Stimulated activated CD8-positive, alpha-beta memory T cell treated with anti-CD3 and anti-CD28 coated beads, Interleukin-15, amount 100 ng/mL, for 1 hour (primary cell): ENCODE results near the gene VAMP2.

Experiments
- DNase-seq: peaks from one replicate; pipeline ENCODE4 v3.0.0-alpha.2; 2020; ENCODE audit warnings: low read depth

VAMP2 gene

DNA sequence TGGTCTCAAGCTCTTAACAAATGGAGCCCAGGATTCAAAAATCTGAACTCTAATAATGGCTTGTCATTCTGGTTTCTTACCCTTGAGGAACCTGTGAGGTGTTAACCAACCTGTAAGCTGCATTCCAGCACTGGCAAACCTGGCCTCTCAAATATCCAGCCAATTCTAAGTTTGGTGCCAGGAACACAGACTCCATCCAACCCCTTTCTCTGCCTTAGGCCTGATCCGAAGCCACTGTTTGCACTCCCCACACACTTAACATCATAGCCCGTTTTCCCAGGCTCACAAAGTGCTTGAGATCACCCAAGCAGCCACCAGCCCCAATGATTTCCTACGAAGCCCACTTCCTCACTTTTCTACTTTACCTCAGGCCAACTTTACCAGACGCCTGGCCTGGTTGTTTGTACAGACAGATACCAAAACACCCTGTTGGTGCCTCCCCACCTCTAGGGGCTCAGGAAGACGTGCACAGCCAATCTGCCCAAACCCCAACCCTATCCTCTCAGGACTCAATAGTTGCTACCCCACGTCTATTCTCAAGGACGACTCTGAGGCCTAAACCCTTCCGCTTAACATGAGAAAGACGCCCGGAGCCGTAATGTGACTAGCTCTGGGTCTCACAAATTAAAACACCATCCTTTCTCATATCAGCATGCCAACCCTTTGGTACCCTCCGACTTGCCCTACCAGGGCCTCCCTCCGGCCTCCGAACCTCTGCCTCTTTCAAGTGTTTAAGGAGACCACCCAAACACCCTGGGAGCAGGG, 7.3 kb downstream of the VAMP2 start:
- no peak for DNase-seq

DNA sequence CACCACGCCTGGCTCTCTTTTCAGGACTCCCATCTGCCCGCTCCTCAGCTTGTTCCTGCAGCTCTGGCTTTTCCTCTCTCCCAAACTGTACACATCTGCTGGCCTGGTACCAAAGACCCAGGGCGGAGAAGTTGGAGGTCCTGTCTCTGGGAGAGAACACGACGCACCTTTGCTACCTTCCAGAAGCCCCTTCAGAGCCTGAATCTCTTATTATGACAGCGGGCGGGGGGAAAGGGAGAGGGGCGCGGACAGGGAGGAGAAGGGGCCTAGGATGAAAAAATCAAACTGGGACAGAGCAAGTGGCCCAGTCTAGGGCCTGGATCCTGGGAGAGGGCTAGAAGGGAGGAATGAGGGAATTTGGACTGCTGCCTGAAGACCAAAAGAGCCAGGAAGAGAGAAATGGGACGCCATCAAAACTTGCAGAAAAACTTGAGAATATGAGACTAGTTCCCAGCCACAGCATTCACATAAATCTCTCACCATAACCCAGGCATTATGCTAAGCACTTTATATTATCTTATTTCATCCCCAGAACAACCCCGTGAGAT, 8.1 kb downstream of the VAMP2 start:
- DNase-seq, result no peak

DNA sequence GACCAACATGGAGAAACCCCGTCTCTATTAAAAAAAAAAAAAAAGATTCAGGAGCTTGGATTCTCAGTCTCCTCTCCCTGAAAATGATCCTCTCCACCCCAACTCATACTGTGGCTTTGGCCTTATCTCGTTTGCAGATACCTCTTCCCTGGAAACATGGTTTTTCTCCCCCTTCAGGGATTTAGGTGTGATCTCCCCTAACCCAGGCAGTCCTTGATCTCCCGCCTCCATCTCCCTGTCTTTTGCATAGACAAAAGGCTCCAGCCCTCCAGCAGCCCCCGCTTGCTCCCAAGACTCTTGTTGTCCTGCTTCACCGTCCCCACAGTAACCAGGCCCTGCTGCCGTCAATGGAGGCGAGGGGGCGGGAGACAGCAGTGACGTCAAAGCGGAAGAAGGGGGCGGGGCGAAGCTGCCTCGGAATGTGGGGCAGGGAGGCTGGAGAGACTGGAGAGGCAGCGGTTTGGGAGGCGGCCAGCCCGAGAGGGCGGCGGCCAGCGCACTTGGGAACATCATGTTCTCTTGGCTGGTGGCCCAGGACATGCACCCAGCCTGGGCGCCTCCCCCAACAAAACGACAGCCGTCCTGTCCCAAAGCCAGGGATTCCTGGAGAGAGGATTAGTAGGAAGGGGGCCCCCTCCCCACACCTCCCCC, 8.7 kb downstream of the VAMP2 start:
- DNase-seq, result peak; percentile 88

DNA sequence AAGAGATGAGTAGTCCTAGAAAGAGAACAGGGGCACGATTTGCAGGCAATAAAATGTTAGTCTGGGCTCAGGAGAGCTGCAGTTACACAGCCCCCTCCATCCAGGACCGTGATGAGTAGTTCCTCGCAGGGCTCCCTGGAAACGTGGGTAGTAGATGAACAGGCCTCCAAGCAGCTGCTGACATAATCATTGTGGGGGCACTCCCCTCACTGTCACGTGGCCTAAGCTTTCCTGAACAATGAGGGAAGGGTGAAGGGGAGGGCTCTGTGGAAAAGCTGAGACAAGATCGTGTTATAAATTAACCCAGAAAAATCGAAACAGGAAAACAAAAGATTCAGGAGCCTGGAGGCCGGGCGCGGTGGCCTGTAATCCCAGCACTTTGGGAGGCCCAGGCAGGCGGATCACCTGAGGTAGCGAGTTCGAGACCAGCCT, 9.2 kb downstream of the VAMP2 start:
- DNase-seq, result no peak

DNA sequence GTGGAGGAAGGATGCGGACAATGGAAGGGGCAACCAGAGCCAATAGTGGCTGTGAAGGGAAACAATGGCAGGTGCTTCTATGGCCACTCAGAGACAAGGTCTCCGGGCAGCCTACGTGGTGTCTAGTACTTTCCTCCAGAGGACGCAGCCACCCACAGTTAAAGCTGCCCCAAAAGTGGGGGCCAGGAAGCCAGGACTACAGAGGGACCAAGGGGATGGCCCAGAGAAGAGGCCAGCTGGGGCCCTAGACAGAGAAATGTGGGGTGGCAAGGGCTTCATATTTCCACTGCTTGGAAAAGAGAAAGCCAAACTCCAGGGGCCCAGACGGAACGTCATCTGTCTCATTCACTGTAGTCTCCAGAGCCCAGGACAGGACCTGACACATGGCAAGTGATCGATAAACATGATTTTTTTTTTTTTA, 9.7 kb downstream of the VAMP2 start:
- DNase-seq, result no peak

DNA sequence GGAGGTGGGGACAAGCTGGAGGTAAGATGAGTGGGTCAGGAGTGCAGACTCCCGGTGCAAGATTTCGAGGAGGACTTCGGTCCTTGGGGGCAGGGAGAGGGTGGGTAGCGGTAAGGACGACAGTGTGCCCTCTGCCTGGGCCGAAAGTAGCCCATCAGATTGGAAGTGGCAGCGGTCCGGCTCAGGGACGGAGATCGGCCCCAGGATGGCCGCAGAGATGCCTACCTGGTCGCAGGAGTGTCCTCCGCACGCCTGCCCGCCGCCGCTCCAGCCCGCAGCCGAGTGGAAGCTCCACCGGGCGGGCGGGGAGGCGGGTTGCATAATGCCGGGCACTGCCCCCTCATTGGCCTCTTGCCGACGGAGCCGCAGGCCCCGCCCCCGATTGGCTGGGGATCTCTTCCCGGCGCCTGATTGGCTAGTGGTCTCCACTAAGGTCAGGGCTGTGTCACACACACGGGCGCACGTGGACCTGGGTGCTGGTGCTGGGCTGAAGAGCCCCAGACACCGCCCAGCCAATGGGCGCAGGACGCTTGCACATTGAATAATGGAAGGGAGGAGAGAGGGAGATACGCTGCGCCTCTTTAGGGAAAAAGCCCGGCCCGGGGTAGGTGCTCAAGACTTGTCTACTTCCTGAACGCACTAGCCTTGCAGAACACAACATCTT, 10.5 kb downstream of the VAMP2 start, which contains the start of gene PER1:
PER1 (minus strand) TSS at position 293 of the 664 bp plus-strand sequence. CDS start 1,698 bp downstream, outside the sequence.
- DNase-seq, result no peak

DNA sequence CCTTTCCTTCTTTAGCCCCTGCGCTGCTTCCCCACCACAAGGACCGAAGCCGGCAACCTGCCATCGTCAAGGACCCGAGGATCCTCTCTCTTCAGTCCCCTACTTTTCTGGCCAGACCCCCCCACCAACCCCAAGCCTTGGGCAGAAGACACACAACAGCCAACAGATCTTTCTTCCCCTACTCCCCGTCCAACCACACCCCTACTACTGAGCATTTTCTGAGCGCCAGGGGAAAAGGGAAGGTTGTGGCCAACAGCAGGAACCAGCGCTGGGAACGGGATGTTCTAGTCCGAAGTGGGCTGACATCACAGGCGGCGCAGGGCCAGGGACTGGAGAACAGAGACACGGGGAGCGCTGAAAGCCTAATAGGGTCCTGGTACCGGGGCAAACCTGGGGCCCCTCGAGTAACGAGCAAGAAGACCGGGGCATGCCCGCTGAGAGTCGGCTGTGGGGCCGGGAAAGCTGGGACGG, 11.1 kb downstream of the VAMP2 start:
- DNase-seq, result no peak

DNA sequence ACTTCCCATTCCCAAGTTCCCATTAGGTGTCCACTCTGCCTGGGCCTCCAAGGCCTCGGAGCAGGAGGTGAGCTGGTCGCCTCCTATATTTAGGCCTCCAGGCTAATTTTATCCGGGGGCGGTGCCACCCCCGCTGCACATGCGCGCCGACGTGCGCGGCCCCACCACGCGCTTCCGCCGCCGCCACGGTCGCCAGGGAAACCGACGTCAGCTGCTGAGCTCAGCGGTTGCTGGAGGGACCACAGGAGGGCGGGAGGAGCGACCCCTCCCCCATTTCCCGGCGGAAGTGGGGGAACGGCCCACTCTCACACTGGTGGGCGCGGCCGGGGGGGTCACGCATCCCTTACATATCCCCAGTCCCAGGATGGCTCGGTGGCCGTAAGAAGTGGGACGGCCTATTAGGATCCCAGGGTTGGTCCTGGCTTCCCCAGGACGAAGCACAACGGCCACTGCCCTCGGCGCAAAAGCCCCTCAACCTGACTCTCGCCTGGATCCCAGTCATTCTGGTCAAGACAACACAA, 11.6 kb downstream of the VAMP2 start:
- DNase-seq, result peak; percentile 73

DNA sequence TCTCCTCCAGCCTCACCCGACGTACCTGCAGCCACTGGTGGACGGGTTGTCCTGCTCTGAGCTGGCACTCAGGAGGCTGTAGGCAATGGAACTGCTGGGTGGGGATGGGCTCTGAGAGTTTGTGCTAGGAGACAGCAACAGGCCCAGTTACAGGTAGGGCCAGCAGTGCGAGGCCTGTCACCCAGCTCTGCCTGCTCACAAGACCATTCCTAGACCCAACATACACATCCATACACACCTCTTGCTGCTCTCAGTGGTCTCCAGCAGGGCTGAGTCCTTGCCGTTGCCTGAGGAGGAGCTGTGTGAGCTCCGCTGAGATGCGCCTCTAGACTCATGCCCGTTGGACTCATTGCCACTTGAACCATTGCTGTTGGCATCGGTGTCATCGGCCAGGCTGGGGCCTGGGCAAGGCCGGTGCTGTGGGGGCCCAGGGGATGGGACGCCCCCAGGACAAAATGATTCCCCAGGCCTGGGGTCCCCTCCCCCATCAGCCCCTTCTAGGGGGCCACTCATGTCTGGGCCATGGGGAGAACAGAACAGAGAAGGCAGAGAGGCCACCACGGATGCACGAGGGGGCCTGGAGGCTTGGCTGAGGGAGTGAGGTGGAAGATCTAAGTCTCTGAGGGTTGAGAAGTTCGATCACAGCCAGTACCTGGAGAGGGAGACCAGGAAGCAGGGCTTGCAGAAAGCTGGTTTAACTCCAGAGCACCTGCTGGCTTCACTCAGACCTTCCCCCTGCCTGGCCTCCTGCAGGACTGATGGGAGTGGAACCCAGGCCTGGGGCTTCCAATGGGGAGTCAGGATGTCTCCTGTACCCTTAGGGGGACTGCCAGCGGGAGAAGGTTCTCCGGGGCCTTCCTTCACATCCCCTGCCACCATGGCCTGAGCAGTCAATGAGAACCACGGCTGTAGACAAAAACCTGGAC, 12.3 kb downstream of the VAMP2 start:
- DNase-seq, result no peak

DNA sequence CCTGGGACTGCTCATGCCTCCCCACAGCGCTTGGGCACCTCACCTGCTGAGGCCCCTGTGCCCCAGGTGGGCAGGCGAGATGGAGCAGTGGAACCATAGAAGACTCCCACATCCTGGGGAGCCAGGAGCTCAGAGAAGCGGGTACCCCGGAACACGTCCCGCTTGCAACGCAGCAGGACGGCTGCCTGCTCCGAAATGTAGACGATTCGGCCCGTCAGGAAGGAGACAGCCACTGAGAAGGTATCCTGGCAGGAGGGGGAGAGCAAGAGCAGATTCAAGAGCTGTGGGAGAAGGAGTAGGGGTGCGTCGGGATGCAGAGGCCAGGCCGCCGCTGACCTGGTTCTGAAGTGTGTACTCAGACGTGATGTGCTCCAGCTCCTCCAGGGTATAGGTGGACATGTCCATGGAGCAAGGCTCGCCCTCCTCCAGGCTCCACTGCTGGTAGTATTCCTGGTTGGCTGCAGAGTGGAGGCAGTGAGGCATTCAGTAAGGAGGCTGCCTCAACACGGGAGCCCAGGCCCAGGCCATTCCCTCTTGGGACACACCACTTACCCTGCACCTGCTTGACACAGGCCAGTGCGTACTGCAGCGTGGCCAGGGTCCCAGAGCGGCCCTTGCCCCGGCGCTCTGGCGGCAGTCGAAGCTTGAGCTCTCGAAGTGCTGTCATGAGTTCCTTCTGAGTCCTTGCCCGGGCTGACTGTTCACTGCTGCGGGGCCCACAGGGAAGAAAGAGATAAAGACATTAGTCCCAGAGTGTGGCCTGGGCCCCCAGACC, 13.1 kb downstream of the VAMP2 start:
- DNase-seq, result no peak

DNA sequence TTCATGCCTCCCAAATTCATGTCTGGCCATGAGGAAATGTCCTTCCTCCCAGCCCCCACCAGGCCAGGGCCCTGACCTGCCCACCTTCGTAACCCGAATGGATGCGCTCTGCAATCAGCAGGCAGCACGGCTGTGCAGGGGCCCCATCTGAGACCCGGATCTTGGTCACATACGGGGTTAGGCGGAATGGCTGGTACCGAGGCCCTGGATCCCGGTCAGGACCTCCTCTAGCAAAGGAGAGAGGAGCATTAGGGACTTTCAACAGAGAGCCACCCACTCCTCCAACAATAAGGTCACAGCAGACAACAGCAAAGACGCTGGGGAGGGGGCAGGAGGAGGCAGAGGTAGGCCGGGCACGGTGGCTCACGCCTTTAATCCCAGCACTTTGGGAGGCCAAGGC, 14.2 kb downstream of the VAMP2 start:
- DNase-seq, result no peak

DNA sequence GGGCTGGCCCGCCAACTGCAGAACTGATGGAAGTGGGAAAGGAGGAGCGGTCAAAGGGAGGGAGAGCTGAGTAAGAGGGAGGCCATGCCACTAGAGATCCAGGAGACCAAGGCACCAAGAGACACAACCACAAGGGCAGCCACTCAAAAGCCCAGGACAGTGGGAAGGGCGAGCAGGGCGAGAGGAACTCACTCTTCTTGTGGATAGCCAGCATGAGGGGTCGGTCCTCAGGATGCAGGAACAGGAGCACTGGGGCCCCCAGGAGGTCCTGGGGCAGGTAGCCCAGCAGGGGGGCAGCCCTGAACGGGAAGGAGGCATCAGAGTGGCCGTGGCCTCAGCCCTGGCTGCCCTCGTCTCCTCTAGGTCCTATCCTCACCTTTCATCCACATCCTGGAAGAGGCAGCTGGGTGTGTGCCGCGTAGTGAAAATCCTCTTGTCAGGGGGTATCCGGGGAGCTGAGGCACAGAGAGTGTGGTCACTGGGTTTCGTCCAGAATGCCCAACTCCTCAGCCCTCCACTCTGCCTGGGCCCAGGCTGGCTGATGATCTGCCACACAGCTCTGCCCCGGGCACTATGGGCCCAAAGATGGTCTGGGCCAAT, 14.8 kb downstream of the VAMP2 start:
- no peak for DNase-seq

DNA sequence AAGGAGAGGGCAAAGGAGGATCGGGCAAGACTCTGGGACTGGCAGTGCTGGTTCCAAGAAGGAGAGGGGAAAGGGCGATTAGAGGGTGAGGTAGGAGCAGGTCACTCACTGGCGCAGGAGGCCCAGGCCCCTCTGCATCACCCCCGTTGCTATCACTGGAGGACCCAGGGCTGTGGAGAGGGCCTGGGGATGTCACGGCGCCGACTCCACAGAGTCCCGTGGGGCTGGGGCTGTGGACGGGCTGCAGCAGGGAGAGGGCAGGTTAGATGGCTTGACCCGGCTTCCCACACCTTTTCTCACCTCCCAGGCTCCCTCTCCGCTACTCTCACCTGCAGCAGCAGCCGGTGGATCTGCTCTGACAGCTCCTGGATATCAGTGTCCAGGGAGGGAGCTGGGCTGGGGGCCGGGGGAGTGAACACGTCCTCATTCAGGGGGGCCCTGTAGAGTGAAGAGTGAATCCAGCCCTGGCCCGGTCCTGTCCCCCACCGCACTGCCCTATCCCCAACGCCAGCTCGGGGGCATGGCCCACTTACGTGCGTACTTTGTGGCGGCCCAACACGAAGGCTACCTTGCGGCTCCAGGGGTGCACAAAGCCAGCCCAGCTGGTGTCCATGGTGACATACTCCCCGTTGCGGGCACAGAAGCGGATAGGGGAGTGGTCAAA, 15.5 kb downstream of the VAMP2 start:
- DNase-seq, result no peak

DNA sequence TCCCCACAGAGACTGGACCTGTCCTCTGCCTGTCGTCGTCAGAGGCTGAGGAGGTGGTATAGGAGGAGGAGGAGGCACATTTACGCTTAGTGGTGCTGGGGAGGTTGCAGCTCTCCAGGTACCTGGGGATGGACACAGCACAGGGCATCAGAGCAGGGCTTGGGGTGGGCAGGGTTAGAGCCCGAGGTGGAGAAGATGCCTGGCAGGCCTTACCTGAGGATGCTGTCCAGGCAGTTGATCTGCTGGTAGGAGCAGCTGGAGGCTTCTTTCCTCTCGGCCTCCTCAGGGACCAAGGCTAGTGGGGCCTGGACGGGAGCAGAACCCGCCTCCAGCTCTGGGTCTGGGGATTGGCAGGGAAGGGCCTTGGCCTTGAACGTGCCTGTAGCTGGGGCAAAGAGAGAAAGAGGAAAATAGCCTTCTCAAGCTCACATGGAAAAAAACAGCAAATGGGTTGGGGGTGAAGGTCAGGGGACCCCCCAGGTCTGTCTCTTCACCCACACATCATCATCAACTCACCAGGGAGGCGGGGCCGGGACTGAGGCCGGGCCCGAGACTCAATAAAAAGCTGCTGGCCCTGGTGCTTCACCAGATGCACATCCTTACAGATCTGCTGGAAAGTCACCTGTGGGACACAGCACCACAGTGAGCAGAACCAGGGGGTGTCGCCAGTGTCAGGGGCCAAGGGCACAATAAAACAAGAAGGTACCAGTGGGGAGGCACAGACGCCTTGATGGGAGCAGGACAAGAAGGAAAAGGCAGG, 16.2 kb downstream of the VAMP2 start:
- DNase-seq, result no peak

DNA sequence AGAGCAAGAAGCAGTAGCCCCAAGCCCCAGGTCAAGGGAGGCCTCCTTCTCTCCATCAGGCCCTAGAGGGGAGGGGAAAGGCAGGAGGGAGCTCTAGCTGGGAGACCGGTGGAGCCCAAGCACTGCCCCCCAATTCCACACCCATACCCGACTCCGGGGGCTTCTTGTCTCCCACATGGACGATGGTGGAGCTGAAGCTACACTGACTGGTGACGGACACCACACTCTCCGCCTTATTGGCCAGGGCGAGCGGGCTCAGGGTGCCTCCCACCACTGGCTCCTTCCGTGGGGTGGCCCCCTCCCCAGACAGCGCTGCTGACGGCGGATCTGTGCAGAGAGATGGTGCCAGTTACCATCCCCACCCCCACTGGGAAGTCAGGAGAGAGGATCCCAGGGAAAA, 16.9 kb downstream of the VAMP2 start:
- no peak for DNase-seq

DNA sequence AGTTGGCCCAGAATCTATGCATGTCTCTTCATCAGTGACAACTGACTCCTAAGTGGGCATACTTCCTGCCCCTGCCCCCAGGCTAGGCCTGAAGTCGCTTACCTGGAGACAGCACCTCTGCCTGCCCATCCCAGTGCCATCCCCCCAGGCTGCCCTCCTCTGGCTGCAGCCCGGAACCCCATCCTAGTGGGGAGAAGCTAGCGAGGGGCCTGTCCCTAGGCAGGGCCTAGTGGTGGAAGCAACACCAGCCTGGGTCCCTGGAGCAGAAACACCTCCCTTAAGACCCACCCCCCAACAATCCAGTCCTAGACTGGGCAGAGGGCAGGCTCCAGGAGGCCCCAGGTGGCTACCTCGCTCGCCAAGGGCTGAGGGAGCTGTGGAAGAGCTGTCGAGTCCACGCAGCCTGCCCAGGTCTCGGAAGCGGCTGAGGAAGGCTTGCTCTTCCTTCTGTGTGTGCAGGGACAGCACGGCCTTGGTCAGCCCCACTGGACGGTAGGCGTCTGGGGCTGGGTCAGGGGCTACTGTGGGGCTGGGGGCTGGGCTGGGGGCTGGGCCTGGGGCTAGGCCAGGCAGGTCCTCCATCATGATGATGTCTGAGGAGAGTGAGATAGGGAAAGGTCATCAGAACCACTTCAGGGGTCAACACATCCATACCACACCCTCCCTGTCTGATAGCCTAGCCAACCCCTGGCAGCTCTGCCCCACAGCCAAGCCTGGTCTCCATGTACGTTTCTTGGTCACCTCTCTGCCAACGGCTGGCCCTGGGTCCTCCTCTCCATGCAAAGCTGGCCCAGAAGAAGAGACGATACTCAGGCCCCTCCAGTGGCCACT, 18.1 kb downstream of the VAMP2 start:
- no peak for DNase-seq

DNA sequence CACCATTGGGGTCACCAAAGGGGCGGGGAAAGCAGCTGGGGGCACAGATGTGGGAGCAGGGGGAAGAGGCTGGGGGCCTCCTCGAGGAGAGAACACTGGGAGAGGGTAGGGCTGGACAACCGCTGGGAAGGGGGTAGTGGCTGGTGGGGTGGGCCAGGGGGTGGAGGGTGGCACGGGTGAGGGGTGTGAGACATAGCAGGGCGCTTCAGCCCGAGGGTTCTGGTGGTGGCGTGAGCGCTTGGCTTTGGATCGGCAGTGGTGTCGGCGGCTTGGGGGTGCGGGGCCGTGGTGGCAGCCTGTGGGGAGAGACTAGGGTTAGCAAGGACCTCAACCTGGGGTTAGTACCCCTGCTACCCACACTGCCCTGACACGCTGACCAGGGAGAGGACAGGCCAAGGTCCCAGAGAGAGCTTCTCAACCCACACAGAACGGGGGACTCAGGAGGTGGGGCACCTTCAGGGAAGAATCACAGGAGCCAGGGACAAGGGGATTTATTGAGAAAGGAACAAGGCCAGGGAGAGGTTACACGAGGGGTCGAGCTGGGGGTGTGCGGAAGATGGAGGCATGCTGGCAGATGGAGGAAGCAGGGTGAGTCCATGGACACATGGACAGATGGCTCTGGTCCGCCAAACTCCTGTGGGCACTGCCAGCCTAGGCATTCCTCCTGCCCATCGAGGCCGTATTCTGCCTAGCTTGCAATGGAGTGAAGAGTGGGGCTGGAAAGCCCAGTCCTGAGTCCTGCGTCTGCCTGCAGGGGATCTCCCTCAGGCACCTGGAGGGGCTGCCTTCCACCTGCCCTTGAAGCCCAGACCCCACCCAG, 19.0 kb downstream of the VAMP2 start:
- DNase-seq, result no peak
